Endothelial cell of umbilical vein (primary cell): Measurements from ENCODE around the gene RASGRP4. TPM values are rescaled to one million over a fixed set of nuclear protein-coding genes. Genes with fewer than 3 reads are reported as not detected.

Experiments used
- BruUV-seq: library from RNA; stranded (reverse); fragments of 400-500 nt; replicated peaks from 2 replicates; lab custom pipeline; 2021; lab: Mats Ljungman, UMichigan
- CTCF ChIA-PET: fragments of 300-600, 350-600 bp; sonication (Branson Sonifier 250); formaldehyde crosslinking; loops from one replicate; lab custom pipeline; 2021; ENCODE audit warnings: antibody characterized with exemption, inconsistent platforms; lab: Charles Lee
- POLR2A ChIA-PET: fragments of 300-600, 350-600 bp; sonication (Branson Sonifier 250); formaldehyde crosslinking; loops from one replicate; lab custom pipeline; 2021; ENCODE audit warnings: antibody characterized with exemption, inconsistent platforms; lab: Charles Lee
- DNase-seq: peaks from one replicate; pipeline ENCODE4 v3.0.0-alpha.2; 2011; ENCODE audit warnings: low read depth, low spot score
- FAIRE-seq: peaks from 2 replicates; lab custom pipeline; 2011; peaks lifted over from hg19 to GRCh38; lab: Jason Lieb, UNC
- H2AFZ ChIP-seq: 2 replicates; pipeline ENCODE4 v1.6.0; 2012; ENCODE audit warnings: low read depth, low read length, control low read depth, inconsistent platforms
- H3K27ac ChIP-seq: 2 replicates; pipeline ENCODE4 v1.5.1; 2011; ENCODE audit warnings: low read depth, mild to moderate bottlenecking, control low read depth, low read length, moderate library complexity; ENCODE audit not compliant: insufficient read depth
- H3K27me3 ChIP-seq, 2 experiments: 2 replicates each; pipeline versions ENCODE4 v1.6.0 to v1.6.1; 2011; ENCODE audit warnings: low read length in 2 of 2, mixed read lengths in 1 of 2; ENCODE audit not compliant: control insufficient read depth in 2 of 2, insufficient read depth in 2 of 2
- H3K36me3 ChIP-seq, 2 experiments: 2 replicates in 1 of 2; 3 replicates in 1 of 2; pipeline ENCODE4 v1.5.1; 2011; ENCODE audit warnings: low read length in 2 of 2, mild to moderate bottlenecking in 1 of 2, moderate library complexity in 1 of 2; ENCODE audit not compliant: control insufficient read depth in 2 of 2, insufficient read depth in 2 of 2; ENCODE audit errors: extremely low read depth in 1 of 2
- H3K4me1 ChIP-seq: 3 replicates; pipeline ENCODE4 v1.5.1; 2011; ENCODE audit warnings: mild to moderate bottlenecking, low read length; ENCODE audit not compliant: control insufficient read depth, insufficient read depth; ENCODE audit errors: extremely low read depth
- H3K4me2 ChIP-seq: 2 replicates; pipeline ENCODE4 v1.6.1; 2011; ENCODE audit warnings: low read length, control low read depth, mixed read lengths; ENCODE audit not compliant: insufficient read depth
- H3K4me3 ChIP-seq, 3 experiments: fragments of 200-600 bp in 1 of 3; sonication (generic), shearing (Covaris generic) in 1 of 3; replicated peaks in 1 of 3; 2 replicates each; pipeline ENCODE4 v1.5.1; 2011 to 2016; ENCODE audit warnings: control low read depth in 3 of 3, low read length in 3 of 3, mild to moderate bottlenecking in 2 of 3, inconsistent platforms in 1 of 3, low read depth in 1 of 3, moderate library complexity in 1 of 3; ENCODE audit not compliant: insufficient read depth in 1 of 3
- H3K79me2 ChIP-seq: 2 replicates; pipeline ENCODE4 v1.6.0; 2012; ENCODE audit warnings: low read length, inconsistent platforms; ENCODE audit not compliant: control insufficient read depth, insufficient read depth
- H3K9ac ChIP-seq: replicated peaks from 2 replicates; pipeline ENCODE3; 2011; ENCODE audit warnings: low read length, control low read depth; ENCODE audit not compliant: insufficient read depth; ENCODE audit errors: extremely low read depth
- H3K9me1 ChIP-seq: replicated peaks from 3 replicates; pipeline ENCODE4 v1.6.0; 2011; ENCODE audit warnings: mild to moderate bottlenecking, low read length; ENCODE audit not compliant: control insufficient read depth, insufficient read depth; ENCODE audit errors: extremely low read depth
- H3K9me3 ChIP-seq: replicated peaks from 2 replicates; pipeline ENCODE4 v1.5.1; 2012; ENCODE audit warnings: low read length, inconsistent platforms; ENCODE audit not compliant: control insufficient read depth, insufficient read depth
- H4K20me1 ChIP-seq: replicated peaks from 2 replicates; pipeline ENCODE3; 2011; ENCODE audit warnings: mild to moderate bottlenecking, low read length; ENCODE audit not compliant: control insufficient read depth, insufficient read depth; ENCODE audit errors: extremely low read depth
- CTCF ChIP-seq, 2 donors: IDR thresholded peaks; 1 replicate in 1 of 2; 2 replicates in 1 of 2; pipeline ENCODE4 v1.5.1; 2011; ENCODE audit warnings: low read length in 2 of 2, mild to moderate bottlenecking in 2 of 2, moderate library complexity in 2 of 2, control low read depth in 1 of 2, inconsistent platforms in 1 of 2, low read depth in 1 of 2; ENCODE audit not compliant: insufficient read depth in 1 of 2; ENCODE audit errors: extremely low read depth in 1 of 2
- EZH2 ChIP-seq: IDR thresholded peaks from 2 replicates; pipeline ENCODE4 v1.6.1; 2012; ENCODE audit warnings: borderline replicate concordance, low read depth, mild to moderate bottlenecking, moderate library complexity, low read length, inconsistent platforms; ENCODE audit not compliant: severe bottlenecking
- FOS ChIP-seq: IDR thresholded peaks from 2 replicates; pipeline ENCODE4 v1.6.1; 2011; ENCODE audit warnings: mild to moderate bottlenecking, low read length, moderate library complexity, borderline replicate concordance; ENCODE audit not compliant: insufficient read depth
- GATA2 ChIP-seq: IDR thresholded peaks from 2 replicates; pipeline ENCODE4 v1.7.0; 2011; ENCODE audit warnings: low read depth, mild to moderate bottlenecking, moderate library complexity, mixed read lengths, low read length; ENCODE audit not compliant: insufficient read length, insufficient read depth
- JUN ChIP-seq: IDR thresholded peaks from 2 replicates; pipeline ENCODE4 v1.6.1; 2011; ENCODE audit warnings: borderline replicate concordance, low read depth; ENCODE audit not compliant: insufficient read length, insufficient read depth
- MAX ChIP-seq: IDR thresholded peaks from 2 replicates; pipeline ENCODE4 v1.6.1; 2011; ENCODE audit not compliant: insufficient read depth, insufficient read length
- MYC ChIP-seq: IDR thresholded peaks from one replicate; pipeline ENCODE4 v1.6.1; 2011; ENCODE audit warnings: mild to moderate bottlenecking, low read depth, low read length
- POLR2AphosphoS5 ChIP-seq: IDR thresholded peaks from 2 replicates; pipeline ENCODE4 v1.6.1; 2012; ENCODE audit warnings: low read depth, mild to moderate bottlenecking, control low read depth, low read length, moderate library complexity; ENCODE audit not compliant: insufficient read depth
- dilution Hi-C: fragments of 300-500 bp; cut with MboI; formaldehyde crosslinking; loops from one replicate; pipeline ENCODE4 v1.15.0; 2019; ENCODE audit warnings: low sequenced_read_pairs; ENCODE audit not compliant: extremely low pct_ligation_motif_present
- intact Hi-C: fragments of 100-400 bp; cut with micrococcal nuclease; formaldehyde crosslinking; loops from one replicate; pipeline ENCODE4 v1.10.0; 2022
- polyA plus RNA-seq, 4 experiments: library from polyadenylated mRNA; depleted of rRNA in 3 of 4; stranded (reverse) in 3 of 4; unstranded in 1 of 4; fragments of >200 nt; gene quantifications; 2 replicates each; pipeline versions ENCODE4 v1.2.1 to v1.2.3, GENCODE V29; 2011 to 2012; ENCODE audit warnings: missing spikeins in 1 of 4
- total RNA-seq: library from RNA; stranded (reverse); gene quantifications from 2 replicates; pipeline ENCODE4 v1.2.3, GENCODE V29; 2021

Gene RASGRP4
- total and polyA plus RNA-seq, 2 donors (not counting 3 experiments of a cell fraction or from before 2014, with no cell fraction given), result not detected

- no peak within 1 kb of the TSS for H3K4me3 ChIP-seq
- no peak within 1 kb of the TSS for H3K4me2 ChIP-seq
- H2AFZ ChIP-seq, result no peak within 1 kb of the TSS
- H3K9ac ChIP-seq, result no peak within 1 kb of the TSS
- H3K4me1 ChIP-seq, result no peaks in the 10 kb centered on the region
- FAIRE-seq (no peak), DNase-seq (no peak)
- H3K27me3 ChIP-seq, result peaks cover 4 to 5% of the 10 kb centered on the region in 2 experiments
- intact Hi-C loops (no loop called here), dilution Hi-C loops (no loop called here)
- ChIA-PET CTCF (no interaction called here), POLR2A (no interaction called here)
- no peaks in the 10 kb centered on the region for H3K36me3 ChIP-seq
- H3K9me1 ChIP-seq, result no peaks in the 10 kb centered on the region
- no peaks in the 10 kb centered on the region for H3K9me3 ChIP-seq
- TF ChIP-seq CTCF (IDR thresholded peaks at IDR 0.05; ENCODE audit: extremely low read depth in 1 of 2, insufficient read depth in 1 of 2, low read depth in 1 of 2, low read length in 2 of 2), result no peak
- TF ChIP-seq JUN, result no peak
- no peak for TF ChIP-seq MYC
- no peak for TF ChIP-seq FOS
- TF ChIP-seq GATA2, result no peak
- no peak for TF ChIP-seq MAX
- no peak for TF ChIP-seq POLR2AphosphoS5
- no peak for TF ChIP-seq EZH2
- H3K79me2 ChIP-seq, result no peaks in the 10 kb centered on the region
- no peak within 1 kb of the TSS for H3K27ac ChIP-seq
- H4K20me1 ChIP-seq, result no peaks in the 10 kb centered on the region
- no TSS peak for BruUV-seq
Observed at GRCh38 chr19:38433268-38433733, 7.3 kb upstream of the RASGRP4 start, which contains the start of gene RYR1. Gene RYR1, plus strand, starts transcription at chr19:38433691. Its CDS starts 139 bp downstream, at chr19:38433830.
